BJ (cell line): ENCODE data around the gene DLL1. TPM values are rescaled to one million over a fixed set of nuclear protein-coding genes. Genes with fewer than 3 reads are reported as not detected.

Source experiments
- CTCF ChIA-PET: fragments of 350-600 bp; formaldehyde crosslinking; extraction: SDS; loops from one replicate; lab custom pipeline; 2021; ENCODE audit warnings: antibody characterized with exemption, inconsistent platforms; lab: Yijun Ruan, JAX
- POLR2A ChIA-PET: fragments of 300-600 bp; sonication (Branson Sonifier 250); formaldehyde crosslinking; extraction: SDS; loops from one replicate; lab custom pipeline; 2021; ENCODE audit warnings: antibody characterized with exemption; lab: Charles Lee
- DNase-seq: peaks from one replicate; pipeline ENCODE4 v3.0.0-alpha.2; 2011; ENCODE audit warnings: low read depth
- H3K27me3 ChIP-seq: 2 replicates; pipeline ENCODE4 v1.6.0; 2011; ENCODE audit warnings: low read length; ENCODE audit not compliant: control insufficient read depth, insufficient read depth
- H3K36me3 ChIP-seq: 2 replicates; pipeline ENCODE4 v1.5.1; 2011; ENCODE audit warnings: low read length; ENCODE audit not compliant: control insufficient read depth, insufficient read depth
- H3K4me3 ChIP-seq: 2 replicates; pipeline ENCODE4 v1.5.1; 2011; ENCODE audit warnings: low read depth, mild to moderate bottlenecking, control low read depth, low read length
- CTCF ChIP-seq: IDR thresholded peaks from 2 replicates; pipeline ENCODE4 v1.5.1; 2011; ENCODE audit warnings: low read depth, mild to moderate bottlenecking, control low read depth, inconsistent platforms, low read length, moderate library complexity; ENCODE audit not compliant: insufficient read depth
- polyA plus RNA-seq: library from polyadenylated mRNA; depleted of rRNA; stranded (reverse); fragments of >200 nt; gene quantifications from 2 replicates; pipeline ENCODE4 v1.2.3, GENCODE V29; 2011

The DLL1 gene
- polyA plus RNA-seq, 1 experiment, result 0.53 TPM

- DNase-seq, result no peak
- H3K27me3 ChIP-seq, result peaks cover 1% of the 10 kb centered on the region
- H3K4me3 ChIP-seq, result no peak overlapping the region
- ChIA-PET POLR2A (no interaction called here), CTCF (no interaction called here)
- no peak for TF ChIP-seq CTCF
- H3K36me3 ChIP-seq, result no peaks in the 10 kb centered on the region
Observed at GRCh38 chr6:170282512-170283158, 8.2 kb downstream of the DLL1 start.

GRCh38 chr6:170281331-170282292 lies 9.3 kb downstream of the DLL1 start:
- Histone ChIP-seq H3K36me3 (no peaks in the 10 kb centered on the region), H3K27me3 (peaks cover under 1% of the 10 kb centered on the region; the same call in 1 of the 2 replicates), H3K4me3 (no peak overlapping the region)
- ChIA-PET POLR2A (no interaction called here), CTCF (no interaction called here)
- no peak for TF ChIP-seq CTCF
- DNase-seq, result no peak

- POLR2A ChIA-PET, result no interaction called here
- CTCF ChIA-PET, result no interaction called here
Observed at GRCh38 chr6:170280689-170281045, 10.2 kb downstream of the DLL1 start.

GRCh38 chr6:170279977-170280688 lies 10.7 kb downstream of the DLL1 start:
- Histone ChIP-seq H3K27me3 (peaks cover 1% of the 10 kb centered on the region; the same call in 1 of the 2 replicates), H3K4me3 (peak overlapping the region; percentile 17; the same call in 1 of the 2 replicates), H3K36me3 (no peaks in the 10 kb centered on the region)
- POLR2A ChIA-PET, result no interaction called here
- CTCF ChIA-PET, result no interaction called here
- TF ChIP-seq CTCF, result no peak
- DNase-seq, result no peak

More at GRCh38 chr6:170280689-170281045, 10.2 kb downstream of the DLL1 start:
- no peak for TF ChIP-seq CTCF
- Histone ChIP-seq H3K27me3 (peaks cover 1% of the 10 kb centered on the region; the same call in 1 of the 2 replicates), H3K4me3 (peak overlapping the region; percentile 17; the same call in 1 of the 2 replicates), H3K36me3 (no peaks in the 10 kb centered on the region)
- no peak for DNase-seq

- no peak for TF ChIP-seq CTCF
- CTCF ChIA-PET, result no interaction called here
- Histone ChIP-seq H3K4me3 (no peak overlapping the region), H3K27me3 (peaks cover 1% of the 10 kb centered on the region; the same call in 1 of the 2 replicates), H3K36me3 (no peaks in the 10 kb centered on the region)
- POLR2A ChIA-PET, result no interaction called here
- no peak for DNase-seq
Observed at GRCh38 chr6:170279426-170279825, 11.5 kb downstream of the DLL1 start.
